ENCODE measurements around the gene NCAM1. TPM values are rescaled to one million over a fixed set of nuclear protein-coding genes. Genes with fewer than 3 reads are reported as not detected.

NCAM1 gene
- total RNA-seq, 6 donors from 2014 or later, result 1.4 to 15.3 (median 2.5) TPM

GRCh38 chr11:112999520-112999919 lies 38.3 kb downstream of the NCAM1 start:
- Histone ChIP-seq H3K4me3 (no peak overlapping the region), H3K36me3 (no peaks in the 10 kb centered on the region), H3K27ac (no peak overlapping the region), H3K9me3 (no peaks in the 10 kb centered on the region), H3K4me1 (no peaks in the 10 kb centered on the region), H3K27me3 (no peaks in the 10 kb centered on the region)
- DNase-seq (no peak), ATAC-seq (ENCODE audit: low FRiP score in 2 of 2) (no peak)
- TF ChIP-seq EP300 (IDR thresholded peaks at IDR 0.05) (no peak), POLR2A (IDR thresholded peaks at IDR 0.05) (no peak), POLR2AphosphoS5 (IDR thresholded peaks at IDR 0.05) (no peak)
- 61 to 66% methylated on average over 2 of the region's 2 CpGs for WGBS, 2 donors

- Histone ChIP-seq H3K4me1 (no peaks in the 10 kb centered on the region), H3K9me3 (no peaks in the 10 kb centered on the region), H3K27me3 (no peaks in the 10 kb centered on the region), H3K27ac (no peak overlapping the region), H3K36me3 (no peaks in the 10 kb centered on the region), H3K4me3 (no peak overlapping the region)
- TF ChIP-seq, protein P1, sequence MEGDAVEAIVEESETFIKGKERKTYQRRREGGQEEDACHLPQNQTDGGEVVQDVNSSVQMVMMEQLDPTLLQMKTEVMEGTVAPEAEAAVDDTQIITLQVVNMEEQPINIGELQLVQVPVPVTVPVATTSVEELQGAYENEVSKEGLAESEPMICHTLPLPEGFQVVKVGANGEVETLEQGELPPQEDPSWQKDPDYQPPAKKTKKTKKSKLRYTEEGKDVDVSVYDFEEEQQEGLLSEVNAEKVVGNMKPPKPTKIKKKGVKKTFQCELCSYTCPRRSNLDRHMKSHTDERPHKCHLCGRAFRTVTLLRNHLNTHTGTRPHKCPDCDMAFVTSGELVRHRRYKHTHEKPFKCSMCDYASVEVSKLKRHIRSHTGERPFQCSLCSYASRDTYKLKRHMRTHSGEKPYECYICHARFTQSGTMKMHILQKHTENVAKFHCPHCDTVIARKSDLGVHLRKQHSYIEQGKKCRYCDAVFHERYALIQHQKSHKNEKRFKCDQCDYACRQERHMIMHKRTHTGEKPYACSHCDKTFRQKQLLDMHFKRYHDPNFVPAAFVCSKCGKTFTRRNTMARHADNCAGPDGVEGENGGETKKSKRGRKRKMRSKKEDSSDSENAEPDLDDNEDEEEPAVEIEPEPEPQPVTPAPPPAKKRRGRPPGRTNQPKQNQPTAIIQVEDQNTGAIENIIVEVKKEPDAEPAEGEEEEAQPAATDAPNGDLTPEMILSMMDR (IDR thresholded peaks at IDR 0.05), result no peak
- TF ChIP-seq POLR2AphosphoS5 (IDR thresholded peaks at IDR 0.05) (no peak), POLR2A (IDR thresholded peaks at IDR 0.05) (no peak), EP300 (IDR thresholded peaks at IDR 0.05) (no peak)
- ATAC-seq (ENCODE audit: low FRiP score in 2 of 2) (no peak), DNase-seq (no peak)
- 53 to 59% methylated on average over 5 of the region's 5 CpGs for WGBS, 2 donors
Measured at GRCh38 chr11:113001709-113002108, 40.5 kb downstream of the NCAM1 start.

- ATAC-seq (ENCODE audit: low FRiP score in 2 of 2) (no peak), DNase-seq (no peak)
- no peak overlapping the region for H3K27ac ChIP-seq
- WGBS, 2 donors, result 17 to 53% methylated on average over 2 of the region's 2 CpGs
- TF ChIP-seq POLR2AphosphoS5 (IDR thresholded peaks at IDR 0.05), result no peak
- no peak for TF ChIP-seq EP300 (IDR thresholded peaks at IDR 0.05)
- TF ChIP-seq, protein P1 (IDR thresholded peaks at IDR 0.05), result no peak
- TF ChIP-seq POLR2A (IDR thresholded peaks at IDR 0.05), result no peak
- no peaks in the 10 kb centered on the region for H3K36me3 ChIP-seq
- H3K4me3 ChIP-seq, result no peak overlapping the region
- no peaks in the 10 kb centered on the region for H3K9me3 ChIP-seq
- H3K27me3 ChIP-seq, result no peaks in the 10 kb centered on the region
- no peaks in the 10 kb centered on the region for H3K4me1 ChIP-seq
Measured at GRCh38 chr11:113006896-113007445, 45.8 kb downstream of the NCAM1 start.

GRCh38 chr11:113014262-113015097 lies 53.3 kb downstream of the NCAM1 start:
- no peak for TF ChIP-seq POLR2A (IDR thresholded peaks at IDR 0.05)
- TF ChIP-seq, protein P1 (IDR thresholded peaks at IDR 0.05), result no peak
- TF ChIP-seq POLR2AphosphoS5 (IDR thresholded peaks at IDR 0.05), result no peak
- no peak for TF ChIP-seq EP300 (IDR thresholded peaks at IDR 0.05)
- no peaks in the 10 kb centered on the region for H3K9me3 ChIP-seq
- WGBS, 2 donors, result 52 to 58% methylated on average over 11 of the region's 11 CpGs
- H3K4me3 ChIP-seq, result no peak overlapping the region
- H3K27me3 ChIP-seq, result no peaks in the 10 kb centered on the region
- peak; percentile 11 to 36 for ATAC-seq (ENCODE audit: low FRiP score in 2 of 2)
- no peak overlapping the region for H3K27ac ChIP-seq
- DNase-seq, result peak in 1 of 2 donors; percentile 22
- H3K4me1 ChIP-seq, result peaks cover 0 to 3% (median 0%) of the 10 kb centered on the region in 4 donors
- no peaks in the 10 kb centered on the region for H3K36me3 ChIP-seq

DNA sequence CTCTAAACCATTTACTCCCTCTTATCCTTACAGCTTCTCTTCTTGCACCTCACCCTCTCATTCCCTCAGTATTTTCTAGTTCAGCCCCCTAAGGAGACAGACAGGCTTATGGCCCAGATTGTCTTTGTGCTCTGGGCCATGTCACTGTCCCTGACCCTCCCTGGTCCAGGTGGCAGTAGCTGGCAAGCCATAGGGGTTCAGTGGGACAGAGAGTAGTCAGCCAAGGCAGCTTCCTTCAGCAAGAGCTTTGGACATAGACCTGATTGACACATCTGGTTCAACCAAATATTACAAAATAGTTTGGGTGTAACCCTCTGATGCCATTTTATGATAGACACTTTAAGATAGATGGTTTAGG lies 53.9 kb downstream of the NCAM1 start:
- Histone ChIP-seq H3K9me3 (no peaks in the 10 kb centered on the region), H3K36me3 (no peaks in the 10 kb centered on the region), H3K4me1 (peaks cover 0 to 3% (median 0%) of the 10 kb centered on the region in 4 donors), H3K4me3 (no peak overlapping the region), H3K27ac (no peak overlapping the region), H3K27me3 (no peaks in the 10 kb centered on the region)
- ATAC-seq (ENCODE audit: low FRiP score in 2 of 2), result no peak
- TF ChIP-seq EP300 (IDR thresholded peaks at IDR 0.05), result no peak
- TF ChIP-seq, protein P1 (IDR thresholded peaks at IDR 0.05), result no peak
- TF ChIP-seq POLR2A (IDR thresholded peaks at IDR 0.05), result no peak
- TF ChIP-seq POLR2AphosphoS5 (IDR thresholded peaks at IDR 0.05), result no peak
- DNase-seq, result no peak

Data from upper lobe of left lung (tissue), 6 donors.